H9 (cell line): ENCODE data around the gene LRRC71. TPM values are rescaled to one million over a fixed set of nuclear protein-coding genes. Genes with fewer than 3 reads are reported as not detected.

Experiments used
- DNase-seq: peaks from one replicate; pipeline ENCODE4 v3.0.0-alpha.2; 2017
- H2AFZ ChIP-seq: one replicate; pipeline ENCODE4 v1.6.1; 2013; ENCODE audit warnings: mild to moderate bottlenecking, low read length, control low read depth, moderate library complexity
- H2AK5ac ChIP-seq: 2 replicates; pipeline ENCODE4 v1.6.1; 2013; ENCODE audit warnings: low read length, control low read depth, mixed read lengths; ENCODE audit not compliant: insufficient read length
- H2BK120ac ChIP-seq: one replicate; pipeline ENCODE4 v1.6.1; 2013; ENCODE audit warnings: low read depth, mild to moderate bottlenecking, low read length, control low read depth, inconsistent platforms; ENCODE audit not compliant: poor library complexity, severe bottlenecking
- H2BK12ac ChIP-seq: 2 replicates; pipeline ENCODE4 v1.6.1; 2013; ENCODE audit warnings: low read length, control low read depth, mixed read lengths, low read depth; ENCODE audit not compliant: insufficient read length
- H2BK15ac ChIP-seq: 2 replicates; pipeline ENCODE4 v1.6.1; 2013; ENCODE audit warnings: low read depth, low read length, control low read depth
- H2BK20ac ChIP-seq: one replicate; pipeline ENCODE4 v1.6.1; 2013; ENCODE audit warnings: low read depth, mild to moderate bottlenecking, low read length, control low read depth, inconsistent platforms; ENCODE audit not compliant: poor library complexity, severe bottlenecking
- H2BK5ac ChIP-seq: 2 replicates; pipeline ENCODE4 v1.6.1; 2013; ENCODE audit warnings: low read length, control low read depth, mixed read lengths; ENCODE audit not compliant: insufficient read length
- H3K14ac ChIP-seq: 2 replicates; pipeline ENCODE4 v1.6.1; 2013; ENCODE audit warnings: low read length, control low read depth; ENCODE audit not compliant: insufficient read depth
- H3K18ac ChIP-seq: 2 replicates; pipeline ENCODE4 v1.6.1; 2013; ENCODE audit warnings: low read depth, mild to moderate bottlenecking, mixed read lengths, low read length, control low read depth; ENCODE audit not compliant: insufficient read length
- H3K23ac ChIP-seq: 2 replicates; pipeline ENCODE4 v1.6.1; 2013; ENCODE audit warnings: low read length, control low read depth, mixed read lengths, low read depth; ENCODE audit not compliant: insufficient read length
- H3K23me2 ChIP-seq: 2 replicates; pipeline ENCODE4 v1.6.1; 2013; ENCODE audit warnings: low read depth, mild to moderate bottlenecking, mixed read lengths, low read length, control low read depth; ENCODE audit not compliant: insufficient read length, poor library complexity, severe bottlenecking
- H3K27ac ChIP-seq: 2 replicates; pipeline ENCODE4 v1.5.1; 2013; ENCODE audit warnings: low read length, control low read depth, mixed read lengths, low read depth; ENCODE audit not compliant: insufficient read length
- H3K27me3 ChIP-seq: 2 replicates; pipeline ENCODE4 v1.6.1; 2013; ENCODE audit warnings: low read length, control low read depth, inconsistent platforms; ENCODE audit not compliant: insufficient read depth
- H3K4ac ChIP-seq: 2 replicates; pipeline ENCODE4 v1.6.1; 2013; ENCODE audit warnings: low read depth, mild to moderate bottlenecking, control low read depth, inconsistent platforms, low read length, moderate library complexity
- H3K4me1 ChIP-seq: 2 replicates; pipeline ENCODE4 v1.6.1; 2013; ENCODE audit warnings: low read length, control low read depth, inconsistent platforms; ENCODE audit not compliant: insufficient read depth
- H3K4me2 ChIP-seq: 2 replicates; pipeline ENCODE4 v1.6.1; 2013; ENCODE audit warnings: low read length, control low read depth, mixed read lengths; ENCODE audit not compliant: insufficient read length, insufficient read depth
- H3K56ac ChIP-seq: 2 replicates; pipeline ENCODE4 v1.6.1; 2013; ENCODE audit warnings: low read depth, mild to moderate bottlenecking, mixed read lengths, low read length, control low read depth; ENCODE audit not compliant: insufficient read length
- H3K79me1 ChIP-seq: 2 replicates; pipeline ENCODE4 v1.6.1; 2013; ENCODE audit warnings: low read depth, mild to moderate bottlenecking, moderate library complexity, low read length, control low read depth, inconsistent platforms; ENCODE audit not compliant: insufficient read depth, poor library complexity, severe bottlenecking
- H3K79me2 ChIP-seq: 2 replicates; pipeline ENCODE4 v1.6.1; 2013; ENCODE audit warnings: low read length, control low read depth, inconsistent platforms; ENCODE audit not compliant: insufficient read depth
- H3K9ac ChIP-seq: 2 replicates; pipeline ENCODE4 v1.6.1; 2013; ENCODE audit warnings: low read length, control low read depth, mixed read lengths; ENCODE audit not compliant: insufficient read length; ENCODE audit errors: extremely low read depth
- H3K9me3 ChIP-seq: one replicate; pipeline ENCODE4 v1.6.1; 2013; ENCODE audit warnings: low read depth, low read length, inconsistent platforms; ENCODE audit not compliant: control insufficient read depth
- H3T11ph ChIP-seq: one replicate; pipeline ENCODE4 v1.6.1; 2013; ENCODE audit warnings: mild to moderate bottlenecking, low read length, control low read depth, inconsistent platforms
- H4K20me1 ChIP-seq: one replicate; pipeline ENCODE4 v1.6.1; 2013; ENCODE audit not compliant: control insufficient read depth, insufficient read length, insufficient read depth
- H4K5ac ChIP-seq: 2 replicates; pipeline ENCODE4 v1.6.1; 2013; ENCODE audit warnings: low read depth, mild to moderate bottlenecking, mixed read lengths, low read length, control low read depth; ENCODE audit not compliant: insufficient read length
- H4K8ac ChIP-seq: replicated peaks from 2 replicates; pipeline ENCODE4 v1.6.1; 2013; ENCODE audit warnings: low read length, control low read depth, mixed read lengths, low read depth; ENCODE audit not compliant: insufficient read length
- H4K91ac ChIP-seq: 2 replicates; pipeline ENCODE4 v1.6.1; 2013; ENCODE audit warnings: low read depth, mild to moderate bottlenecking, moderate library complexity, mixed read lengths, low read length, control low read depth; ENCODE audit not compliant: insufficient read length
- H3K27ac Mint-ChIP-seq, 3 experiments: 2 replicates in 2 of 3; 3 replicates in 1 of 3; pipeline ENCODE4 v1.8.0; 2020 to 2021; ENCODE audit warnings: mixed read lengths in 3 of 3, mild to moderate bottlenecking in 1 of 3, moderate library complexity in 1 of 3
- H3K27me3 Mint-ChIP-seq: 2 replicates; pipeline ENCODE4 v1.8.0; 2021; ENCODE audit warnings: low read depth, mild to moderate bottlenecking, moderate library complexity, mixed read lengths
- H3K36me3 Mint-ChIP-seq, 3 experiments: 2 replicates in 2 of 3; 3 replicates in 1 of 3; pipeline ENCODE4 v1.8.0; 2020 to 2021; ENCODE audit warnings: low read depth in 3 of 3, mixed read lengths in 3 of 3; ENCODE audit not compliant: insufficient read depth in 1 of 3
- H3K4me1 Mint-ChIP-seq, 2 experiments: 2 replicates each; pipeline ENCODE4 v1.8.0; 2020; ENCODE audit warnings: mixed read lengths in 2 of 2
- H3K4me3 Mint-ChIP-seq, 2 experiments: 2 replicates in 1 of 2; 3 replicates in 1 of 2; pipeline ENCODE4 v1.8.0; 2020 to 2021; ENCODE audit warnings: mild to moderate bottlenecking in 2 of 2, mixed read lengths in 2 of 2, moderate library complexity in 1 of 2
- H3K9me3 Mint-ChIP-seq, 2 experiments: 2 replicates in 1 of 2; 3 replicates in 1 of 2; pipeline ENCODE4 v1.8.0; 2020; ENCODE audit warnings: mild to moderate bottlenecking in 2 of 2, mixed read lengths in 2 of 2, moderate library complexity in 1 of 2
- CTCF ChIP-seq: fragments of 200-600 bp; sonication (generic); conservative IDR thresholded peaks from 3 replicates; pipeline ENCODE4 v1.8.0; 2021; ENCODE audit warnings: antibody characterized with exemption, mild to moderate bottlenecking
- WGBS: extraction: QIAGEN DNeasy Blood & Tissue Kit; methylation state at CpG from one replicate; pipeline ENCODE4 v1.1.7; 2013; ENCODE audit warnings: missing lambda C conversion rate, low lambda C conversion rate, mixed read lengths; ENCODE audit not compliant: insufficient read length; ENCODE audit errors: extremely low coverage; 5-methylcytosine and 5-hydroxymethylcytosine counted together
- total RNA-seq: library from RNA; stranded (reverse); gene quantifications from 2 replicates; pipeline ENCODE4 v1.2.1, GENCODE V29; 2021

LRRC71 gene
- total RNA-seq, 1 experiment from 2014 or later, result not detected

GRCh38 chr1:156925154-156926010, 5.0 kb downstream of the LRRC71 start:
- DNase-seq, result no peak
- H2BK5ac ChIP-seq, result no peak overlapping the region
- no peak overlapping the region for H4K91ac ChIP-seq
- H3K18ac ChIP-seq, result no peak overlapping the region
- no peak overlapping the region for H2BK120ac ChIP-seq
- no peaks in the 10 kb centered on the region for H3K9me3 ChIP-seq
- H3K27ac ChIP-seq, result no peak overlapping the region
- Mint-ChIP-seq H3K9me3 (peaks cover 0 to 3% of the 10 kb centered on the region in 2 experiments; a peak in 1 of 5 replicates), H3K27me3 (peaks cover 100% of the 10 kb centered on the region), H3K27ac (no peak overlapping the region), H3K36me3 (no peaks in the 10 kb centered on the region; a peak in 1 of 7 replicates), H3K4me1 (peaks cover 21 to 37% of the 10 kb centered on the region in 2 experiments), H3K4me3 (peak overlapping the region in 1 of 2 experiments; percentile 57; a peak in 2 of 5 replicates)
- H3K79me1 ChIP-seq, result no peaks in the 10 kb centered on the region
- no peaks in the 10 kb centered on the region for H4K20me1 ChIP-seq
- H3K23ac ChIP-seq, result no peak overlapping the region
- no peak overlapping the region for H4K5ac ChIP-seq
- H3K4me1 ChIP-seq, result no peaks in the 10 kb centered on the region
- no peak overlapping the region for H3K4ac ChIP-seq
- no peak overlapping the region for H2BK15ac ChIP-seq
- H3K4me2 ChIP-seq, result no peak overlapping the region
- peaks cover 69% of the 10 kb centered on the region for H3K27me3 ChIP-seq
- H4K8ac ChIP-seq, result no peak overlapping the region
- H3T11ph ChIP-seq, result no peak overlapping the region
- TF ChIP-seq CTCF, result no peak
- H3K56ac ChIP-seq, result no peak overlapping the region
- no peak overlapping the region for H2AK5ac ChIP-seq
- no CpG with 5 or more reads among the region's 5 CpGs for WGBS
- no peak overlapping the region for H2BK20ac ChIP-seq
- H3K23me2 ChIP-seq, result peaks cover 16% of the 10 kb centered on the region
- no peak overlapping the region for H2AFZ ChIP-seq
- H2BK12ac ChIP-seq, result no peak overlapping the region
- no peaks in the 10 kb centered on the region for H3K79me2 ChIP-seq
- no peak overlapping the region for H3K14ac ChIP-seq
- H3K9ac ChIP-seq, result no peak overlapping the region
